HepG2 (cell line): ENCODE measurements around the gene ABCC12. TPM values are rescaled to one million over a fixed set of nuclear protein-coding genes. Genes with fewer than 3 reads are reported as not detected.

ENCODE experiments used
- ELF4 ChIP-seq: sonication (generic); formaldehyde crosslinking; IDR thresholded peaks from 2 replicates; pipeline ENCODE4 v1.5.0; 2020; ENCODE audit warnings: missing genetic modification reagents, mild to moderate bottlenecking, moderate library complexity, borderline replicate concordance
- HDAC6 ChIP-seq: fragments of 200-600 bp; sonication (generic); IDR thresholded peaks from 2 replicates; pipeline ENCODE4 v1.7.0; 2017; ENCODE audit warnings: mild to moderate bottlenecking, antibody characterized with exemption, low read length, low read depth
- ISX ChIP-seq: sonication (generic); formaldehyde crosslinking; conservative IDR thresholded peaks from 2 replicates; pipeline ENCODE4 v1.5.0; 2020; ENCODE audit warnings: missing genetic modification reagents
- NKX3-1 ChIP-seq: sonication (generic); formaldehyde crosslinking; IDR thresholded peaks from 2 replicates; pipeline ENCODE4 v1.5.0; 2020; ENCODE audit warnings: missing genetic modification reagents
- PAX8 ChIP-seq: sonication (generic); formaldehyde crosslinking; IDR thresholded peaks from 2 replicates; pipeline ENCODE4 v1.8.0; 2022; ENCODE audit warnings: mild to moderate bottlenecking, missing genetic modification reagents, borderline replicate concordance
- SNAPC2 ChIP-seq: sonication (generic); formaldehyde crosslinking; IDR thresholded peaks from 2 replicates; pipeline ENCODE4 v1.8.1; 2022; ENCODE audit warnings: mild to moderate bottlenecking, missing genetic modification reagents
- TCF7 ChIP-seq: sonication (generic); IDR thresholded peaks from 2 replicates; pipeline ENCODE4 v1.6.1; 2016; ENCODE audit warnings: antibody characterized with exemption, low read depth
- YY1 ChIP-seq: IDR thresholded peaks from 2 replicates; pipeline ENCODE4 v1.6.1; 2011; ENCODE audit warnings: low read length, low read depth, moderate library complexity, mild to moderate bottlenecking; ENCODE audit not compliant: insufficient read depth, insufficient replicate concordance
- ZNF749 ChIP-seq: sonication (generic); formaldehyde crosslinking; IDR thresholded peaks from 2 replicates; pipeline ENCODE4 v1.8.0; 2022; ENCODE audit warnings: mild to moderate bottlenecking, missing genetic modification reagents, moderate library complexity, borderline replicate concordance
- ZNF839 ChIP-seq: sonication (generic); formaldehyde crosslinking; IDR thresholded peaks from 2 replicates; pipeline ENCODE4 v1.4.0; 2020; ENCODE audit warnings: missing genetic modification reagents, mild to moderate bottlenecking, borderline replicate concordance
- polyA plus RNA-seq, 8 experiments: library from polyadenylated mRNA; depleted of rRNA in 3 of 8; stranded (reverse) in 7 of 8; unstranded in 1 of 8; fragments of >200 nt; fragmentation: Illumina TruSeq in 4 of 8; extraction: Trizol in 4 of 8; gene quantifications; 2 replicates each; pipeline versions ENCODE4 v1.2.1 to v1.2.3, GENCODE V29; 2011 to 2016; ENCODE audit warnings: low read depth in 4 of 8, missing spikeins in 1 of 8, mixed read lengths in 1 of 8; ENCODE audit not compliant: insufficient read depth in 1 of 8
- total RNA-seq, 5 experiments: library from RNA; depleted of rRNA; stranded (reverse); fragments of >200 nt; fragmentation: Illumina TruSeq; extraction: Trizol; gene quantifications; 2 replicates each; pipeline ENCODE4 v1.2.3, GENCODE V29; 2016; ENCODE audit warnings: low read depth in 1 of 5
- TF ChIP-seq, protein P1 (sequence below): sonication (generic); formaldehyde crosslinking; conservative IDR thresholded peaks from 2 replicates; pipeline ENCODE4 v1.8.0; 2022; ENCODE audit warnings: low read depth, missing genetic modification reagents
- TF ChIP-seq, protein P2 (sequence below): sonication (generic); formaldehyde crosslinking; IDR thresholded peaks from 2 replicates; pipeline ENCODE4 v1.8.1; 2022; ENCODE audit warnings: mild to moderate bottlenecking, missing genetic modification reagents
- TF ChIP-seq, protein P3 (sequence below): fragments of 450-650 bp; IDR thresholded peaks from 2 replicates; pipeline ENCODE4 v1.6.1; 2017; ENCODE audit warnings: mild to moderate bottlenecking
- TF ChIP-seq, protein P4 (sequence below): IDR thresholded peaks from 2 replicates; pipeline ENCODE4 v1.6.1; 2016; ENCODE audit warnings: low read depth, borderline replicate concordance
- TF ChIP-seq, protein P5 (sequence below): sonication (generic); formaldehyde crosslinking; IDR thresholded peaks from 2 replicates; pipeline ENCODE4 v1.4.0; 2020; ENCODE audit warnings: missing genetic modification reagents

Gene ABCC12
- total and polyA plus RNA-seq, 2 of the 13 experiments (the other 11 are each of a cell fraction or from before 2014, with no cell fraction given), result not detected

DNA sequence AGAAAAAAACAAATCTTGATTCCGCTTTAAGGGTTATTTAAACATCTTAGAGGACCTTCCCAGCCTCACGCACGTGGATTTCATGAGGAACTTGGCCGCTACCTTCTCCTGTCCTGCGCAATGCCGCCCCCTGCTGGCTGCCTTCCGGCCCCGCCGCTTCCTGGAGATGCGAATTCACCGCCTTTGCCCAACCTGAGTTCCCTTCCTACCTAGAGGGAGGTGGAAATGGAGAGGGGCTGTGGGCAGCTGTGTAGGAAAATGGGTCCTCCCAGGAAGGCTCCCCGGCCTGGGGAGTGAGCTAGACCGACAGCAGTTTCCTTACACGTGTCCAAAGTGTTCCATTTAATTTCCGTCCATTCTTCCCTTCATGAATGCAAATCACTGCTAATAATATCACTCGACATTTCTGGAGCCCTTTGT lies 1.0 kb upstream of the ABCC12 start (continued):
- TF ChIP-seq, protein P1, sequence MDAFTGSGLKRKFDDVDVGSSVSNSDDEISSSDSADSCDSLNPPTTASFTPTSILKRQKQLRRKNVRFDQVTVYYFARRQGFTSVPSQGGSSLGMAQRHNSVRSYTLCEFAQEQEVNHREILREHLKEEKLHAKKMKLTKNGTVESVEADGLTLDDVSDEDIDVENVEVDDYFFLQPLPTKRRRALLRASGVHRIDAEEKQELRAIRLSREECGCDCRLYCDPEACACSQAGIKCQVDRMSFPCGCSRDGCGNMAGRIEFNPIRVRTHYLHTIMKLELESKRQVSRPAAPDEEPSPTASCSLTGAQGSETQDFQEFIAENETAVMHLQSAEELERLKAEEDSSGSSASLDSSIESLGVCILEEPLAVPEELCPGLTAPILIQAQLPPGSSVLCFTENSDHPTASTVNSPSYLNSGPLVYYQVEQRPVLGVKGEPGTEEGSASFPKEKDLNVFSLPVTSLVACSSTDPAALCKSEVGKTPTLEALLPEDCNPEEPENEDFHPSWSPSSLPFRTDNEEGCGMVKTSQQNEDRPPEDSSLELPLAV, result no peak
- TF ChIP-seq, protein P2, sequence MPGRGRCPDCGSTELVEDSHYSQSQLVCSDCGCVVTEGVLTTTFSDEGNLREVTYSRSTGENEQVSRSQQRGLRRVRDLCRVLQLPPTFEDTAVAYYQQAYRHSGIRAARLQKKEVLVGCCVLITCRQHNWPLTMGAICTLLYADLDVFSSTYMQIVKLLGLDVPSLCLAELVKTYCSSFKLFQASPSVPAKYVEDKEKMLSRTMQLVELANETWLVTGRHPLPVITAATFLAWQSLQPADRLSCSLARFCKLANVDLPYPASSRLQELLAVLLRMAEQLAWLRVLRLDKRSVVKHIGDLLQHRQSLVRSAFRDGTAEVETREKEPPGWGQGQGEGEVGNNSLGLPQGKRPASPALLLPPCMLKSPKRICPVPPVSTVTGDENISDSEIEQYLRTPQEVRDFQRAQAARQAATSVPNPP (CRISPR knock-in tag), result no peak
- TF ChIP-seq PAX8 (CRISPR knock-in tag) (no peak), ISX (CRISPR knock-in tag) (no peak), TCF7 (no peak), YY1 (no peak), NKX3-1 (CRISPR knock-in tag) (no peak), SNAPC2 (CRISPR knock-in tag) (no peak), ZNF839 (CRISPR knock-in tag) (no peak), ELF4 (CRISPR knock-in tag) (no peak), ZNF749 (no peak), HDAC6 (no peak)
- TF ChIP-seq, protein P3, sequence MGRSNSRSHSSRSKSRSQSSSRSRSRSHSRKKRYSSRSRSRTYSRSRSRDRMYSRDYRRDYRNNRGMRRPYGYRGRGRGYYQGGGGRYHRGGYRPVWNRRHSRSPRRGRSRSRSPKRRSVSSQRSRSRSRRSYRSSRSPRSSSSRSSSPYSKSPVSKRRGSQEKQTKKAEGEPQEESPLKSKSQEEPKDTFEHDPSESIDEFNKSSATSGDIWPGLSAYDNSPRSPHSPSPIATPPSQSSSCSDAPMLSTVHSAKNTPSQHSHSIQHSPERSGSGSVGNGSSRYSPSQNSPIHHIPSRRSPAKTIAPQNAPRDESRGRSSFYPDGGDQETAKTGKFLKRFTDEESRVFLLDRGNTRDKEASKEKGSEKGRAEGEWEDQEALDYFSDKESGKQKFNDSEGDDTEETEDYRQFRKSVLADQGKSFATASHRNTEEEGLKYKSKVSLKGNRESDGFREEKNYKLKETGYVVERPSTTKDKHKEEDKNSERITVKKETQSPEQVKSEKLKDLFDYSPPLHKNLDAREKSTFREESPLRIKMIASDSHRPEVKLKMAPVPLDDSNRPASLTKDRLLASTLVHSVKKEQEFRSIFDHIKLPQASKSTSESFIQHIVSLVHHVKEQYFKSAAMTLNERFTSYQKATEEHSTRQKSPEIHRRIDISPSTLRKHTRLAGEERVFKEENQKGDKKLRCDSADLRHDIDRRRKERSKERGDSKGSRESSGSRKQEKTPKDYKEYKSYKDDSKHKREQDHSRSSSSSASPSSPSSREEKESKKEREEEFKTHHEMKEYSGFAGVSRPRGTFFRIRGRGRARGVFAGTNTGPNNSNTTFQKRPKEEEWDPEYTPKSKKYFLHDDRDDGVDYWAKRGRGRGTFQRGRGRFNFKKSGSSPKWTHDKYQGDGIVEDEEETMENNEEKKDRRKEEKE, result no peak
- TF ChIP-seq, protein P4, sequence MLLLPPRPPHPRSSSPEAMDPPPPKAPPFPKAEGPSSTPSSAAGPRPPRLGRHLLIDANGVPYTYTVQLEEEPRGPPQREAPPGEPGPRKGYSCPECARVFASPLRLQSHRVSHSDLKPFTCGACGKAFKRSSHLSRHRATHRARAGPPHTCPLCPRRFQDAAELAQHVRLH (CRISPR knock-in tag), result no peak
- TF ChIP-seq, protein P5, sequence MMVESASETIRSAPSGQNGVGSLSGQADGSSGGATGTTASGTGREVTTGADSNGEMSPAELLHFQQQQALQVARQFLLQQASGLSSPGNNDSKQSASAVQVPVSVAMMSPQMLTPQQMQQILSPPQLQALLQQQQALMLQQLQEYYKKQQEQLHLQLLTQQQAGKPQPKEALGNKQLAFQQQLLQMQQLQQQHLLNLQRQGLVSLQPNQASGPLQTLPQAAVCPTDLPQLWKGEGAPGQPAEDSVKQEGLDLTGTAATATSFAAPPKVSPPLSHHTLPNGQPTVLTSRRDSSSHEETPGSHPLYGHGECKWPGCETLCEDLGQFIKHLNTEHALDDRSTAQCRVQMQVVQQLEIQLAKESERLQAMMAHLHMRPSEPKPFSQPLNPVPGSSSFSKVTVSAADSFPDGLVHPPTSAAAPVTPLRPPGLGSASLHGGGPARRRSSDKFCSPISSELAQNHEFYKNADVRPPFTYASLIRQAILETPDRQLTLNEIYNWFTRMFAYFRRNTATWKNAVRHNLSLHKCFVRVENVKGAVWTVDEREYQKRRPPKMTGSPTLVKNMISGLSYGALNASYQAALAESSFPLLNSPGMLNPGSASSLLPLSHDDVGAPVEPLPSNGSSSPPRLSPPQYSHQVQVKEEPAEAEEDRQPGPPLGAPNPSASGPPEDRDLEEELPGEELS (CRISPR knock-in tag), result no peak
